HTR-8/SVneo (cell line): ENCODE results near the gene DSCAM.

Experiments used
- DNase-seq: peaks from one replicate; pipeline ENCODE4 v3.0.0; 2011; ENCODE audit warnings: low spot score, mixed read lengths; ENCODE audit not compliant: insufficient read length
- FAIRE-seq: peaks from 2 replicates; lab custom pipeline; 2011; peaks lifted over from hg19 to GRCh38; lab: Jason Lieb, UNC

DSCAM gene

DNA sequence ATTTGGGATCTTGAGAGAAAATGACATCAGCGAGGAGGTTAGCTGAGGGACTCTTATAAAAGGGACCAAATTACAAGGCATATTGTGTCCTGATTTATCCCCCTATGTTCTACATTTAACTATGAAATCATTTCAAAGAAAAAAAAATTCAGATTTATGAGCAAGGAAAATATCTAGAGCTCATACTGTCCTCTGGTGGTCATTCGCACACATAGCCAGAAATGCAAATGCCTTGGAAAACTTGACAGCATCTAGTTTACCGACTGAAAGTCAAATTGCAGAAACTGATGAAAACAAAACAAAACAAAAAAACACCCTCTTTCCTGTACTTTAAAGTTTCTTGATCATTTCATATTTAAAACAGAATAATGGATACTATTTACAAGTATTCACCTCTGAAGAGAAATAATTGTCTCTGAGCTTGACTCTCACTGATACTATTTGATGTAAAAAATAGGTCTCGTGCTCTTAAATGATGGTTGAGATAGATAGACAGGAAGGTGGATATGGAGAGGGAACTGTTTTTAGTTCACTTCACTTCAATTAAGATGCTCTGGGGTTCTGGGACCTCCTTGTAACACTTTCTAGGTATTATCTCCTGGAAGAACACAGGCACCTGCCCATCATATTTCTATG lies 725.9 kb downstream of the DSCAM start:
- FAIRE-seq = no peak
- no peak for DNase-seq

DNA sequence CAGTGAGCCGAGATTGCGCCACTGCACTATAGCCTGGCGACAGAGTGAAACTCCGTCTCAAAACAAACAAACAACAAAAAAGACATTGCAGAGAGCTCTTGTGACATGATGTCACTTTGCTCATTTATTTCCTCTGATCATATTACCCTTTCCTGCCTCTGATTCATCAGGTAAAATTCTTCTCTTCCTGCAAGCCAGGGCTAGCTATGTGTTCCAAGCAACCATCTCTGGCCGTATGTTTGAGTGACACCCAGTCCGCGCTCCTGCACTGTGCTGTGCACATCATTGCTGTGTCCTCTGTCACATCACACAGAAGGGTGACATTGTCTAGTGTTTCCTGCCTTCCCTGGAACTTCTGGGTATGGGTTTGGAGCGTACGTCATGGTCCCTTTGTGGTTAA lies 728.4 kb downstream of the DSCAM start:
- no peak for DNase-seq
- FAIRE-seq = no peak

DNA sequence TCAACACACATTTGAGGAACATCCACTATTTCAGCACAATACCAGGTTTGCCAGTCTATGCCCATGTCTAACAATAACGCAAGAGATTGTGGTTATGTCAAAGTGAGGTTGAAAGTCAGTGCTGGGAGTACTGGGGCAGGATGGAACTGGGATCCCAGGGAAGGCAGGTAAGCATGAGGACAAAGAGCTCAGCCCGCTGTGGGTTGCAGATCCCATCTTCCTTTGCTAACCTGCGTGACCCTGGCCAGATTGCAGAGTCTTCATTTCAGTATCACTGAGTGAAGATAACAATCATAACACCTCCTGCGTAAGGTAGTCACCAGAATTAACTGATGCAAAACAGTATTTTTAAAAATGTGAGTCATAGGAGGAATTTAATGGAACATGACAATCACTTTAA lies 729.7 kb downstream of the DSCAM start:
- no peak for FAIRE-seq

DNA sequence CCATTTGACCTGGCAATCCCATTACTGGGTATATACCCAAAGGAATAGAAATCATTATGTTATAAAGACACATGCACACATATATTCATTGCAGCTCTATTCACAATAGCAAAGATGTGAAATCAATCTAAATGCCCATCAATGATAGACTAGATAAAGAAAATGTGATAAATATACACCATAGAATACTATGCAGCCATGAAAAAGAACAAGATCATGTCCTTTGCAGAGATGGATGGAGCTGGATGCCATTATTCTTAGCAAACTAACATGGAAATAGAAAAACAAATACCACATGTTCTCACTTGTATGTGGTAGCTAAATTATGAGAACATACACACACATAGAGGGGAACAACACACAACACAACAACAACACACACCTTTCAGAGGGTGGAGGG lies 731.2 kb downstream of the DSCAM start:
- FAIRE-seq (no peak), DNase-seq (no peak)

More for the DNA sequence above, 729.7 kb downstream of the DSCAM start:
- DNase-seq = no peak

DNA sequence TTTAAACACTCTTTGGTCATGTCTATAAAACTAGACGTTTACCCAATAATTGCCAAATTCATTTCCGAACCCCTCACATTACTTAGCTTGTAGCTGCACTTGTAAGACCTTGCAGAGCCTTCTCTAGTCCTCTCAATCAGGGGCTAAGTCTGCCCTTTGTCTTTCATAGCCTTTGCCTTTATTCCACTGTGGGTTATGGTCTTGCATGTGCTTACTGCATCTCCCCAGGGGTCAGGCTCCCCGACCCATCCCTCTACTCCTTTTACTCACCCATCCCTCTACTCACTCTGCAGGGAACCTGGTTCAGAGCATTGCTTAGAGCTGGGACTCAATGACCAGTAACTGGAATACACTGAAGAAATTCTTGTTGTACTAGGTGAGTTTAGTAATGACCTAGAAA lies 744.3 kb downstream of the DSCAM start:
- no peak for FAIRE-seq
- no peak for DNase-seq

DNA sequence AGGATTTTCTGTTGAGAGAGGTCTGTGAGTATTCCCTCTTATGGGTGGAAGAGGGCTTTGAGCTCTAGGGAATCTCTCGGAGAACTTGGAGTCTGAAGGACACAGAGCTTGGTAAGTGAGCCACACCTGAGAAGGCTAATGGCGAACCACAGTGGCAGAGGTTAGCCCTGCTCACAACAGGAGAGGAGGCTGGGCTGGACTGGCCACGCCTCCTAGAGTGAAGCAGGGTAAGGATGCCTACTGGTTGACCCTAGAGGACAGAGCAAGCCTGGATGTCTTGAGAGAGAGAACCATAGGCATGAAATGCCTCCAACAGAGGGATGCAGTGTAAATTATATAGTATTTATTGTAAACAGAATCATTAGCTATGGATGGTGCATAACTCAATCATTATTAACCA lies 747.1 kb downstream of the DSCAM start:
- DNase-seq (no peak), FAIRE-seq (no peak)

DNA sequence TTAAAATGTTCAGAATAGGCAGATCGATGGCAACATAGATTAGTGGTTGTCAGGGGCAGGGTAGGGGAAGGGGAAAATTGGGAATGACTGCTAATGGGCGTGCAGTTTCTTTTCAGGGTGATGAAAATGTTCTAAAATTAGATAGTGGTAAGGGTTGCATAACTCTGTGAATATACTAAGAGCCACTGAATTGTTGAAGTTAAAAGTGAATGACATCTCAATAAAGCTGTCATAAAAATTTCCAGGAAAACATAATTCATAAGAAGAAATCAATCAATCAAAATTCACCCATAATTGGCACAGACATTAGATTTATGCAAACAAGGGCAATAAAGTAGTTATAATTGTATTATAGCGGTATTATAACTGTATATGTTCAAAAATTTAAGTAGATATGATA lies 751.5 kb downstream of the DSCAM start:
- no peak for FAIRE-seq
- DNase-seq = no peak

DNA sequence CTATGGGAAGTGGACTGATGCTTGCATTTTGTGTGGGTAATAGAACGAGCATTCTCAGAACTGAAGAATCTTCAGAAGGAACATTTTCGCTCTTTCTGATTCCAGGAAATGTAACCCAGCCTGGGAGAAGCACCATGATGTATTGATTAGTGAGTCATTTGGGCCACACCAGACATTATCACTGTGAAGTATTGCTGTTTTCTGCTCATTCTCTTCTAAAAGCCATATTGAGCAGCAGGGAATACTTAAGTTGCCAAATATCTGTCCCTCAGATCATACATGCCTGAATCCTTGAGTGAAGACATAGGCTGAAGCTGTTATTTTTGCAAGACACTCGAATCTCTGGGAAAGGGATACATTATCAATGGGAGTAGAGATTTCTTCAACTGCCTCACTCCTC lies 766.6 kb downstream of the DSCAM start:
- DNase-seq (no peak), FAIRE-seq (no peak)

DNA sequence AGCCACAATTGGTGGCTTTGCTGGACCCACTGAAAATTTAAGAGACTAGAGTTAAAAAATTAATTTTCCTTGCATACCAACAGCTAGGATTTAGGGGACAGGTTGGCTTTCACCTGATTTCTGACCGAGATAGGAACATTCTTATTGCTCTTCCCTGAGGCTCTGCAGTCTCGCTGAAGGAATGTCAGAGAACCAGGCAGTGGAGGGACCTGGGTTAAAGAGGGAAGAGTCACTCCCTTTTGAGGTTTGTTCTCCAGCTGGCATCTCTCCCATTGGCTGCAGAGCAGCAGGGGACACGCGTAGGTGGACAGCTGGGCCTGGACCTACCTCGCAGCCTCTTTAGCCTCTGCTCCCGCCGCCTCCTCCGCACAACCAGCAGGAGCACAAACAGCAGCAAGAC lies 772.2 kb downstream of the DSCAM start:
- FAIRE-seq (no peak), DNase-seq (no peak)

DNA sequence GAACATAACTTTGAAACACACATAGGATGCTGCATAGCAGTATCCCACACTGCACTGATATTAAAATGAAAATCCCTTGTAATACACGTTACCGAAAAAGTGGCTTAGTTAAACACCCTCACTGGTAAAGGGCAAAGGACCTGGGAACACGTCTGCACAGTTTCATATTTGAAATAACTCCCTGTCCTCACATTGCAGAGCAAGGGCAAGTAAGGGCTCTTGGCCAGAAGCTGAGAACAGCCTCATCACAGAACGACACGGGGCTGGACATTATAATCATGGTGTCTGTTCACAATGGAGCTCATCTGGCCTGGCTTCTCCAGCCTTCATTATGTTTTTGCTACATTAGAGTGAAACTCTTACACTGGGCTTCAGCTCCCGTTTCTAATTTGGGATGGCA lies 772.8 kb downstream of the DSCAM start:
- DNase-seq = no peak
- no peak for FAIRE-seq

DNA sequence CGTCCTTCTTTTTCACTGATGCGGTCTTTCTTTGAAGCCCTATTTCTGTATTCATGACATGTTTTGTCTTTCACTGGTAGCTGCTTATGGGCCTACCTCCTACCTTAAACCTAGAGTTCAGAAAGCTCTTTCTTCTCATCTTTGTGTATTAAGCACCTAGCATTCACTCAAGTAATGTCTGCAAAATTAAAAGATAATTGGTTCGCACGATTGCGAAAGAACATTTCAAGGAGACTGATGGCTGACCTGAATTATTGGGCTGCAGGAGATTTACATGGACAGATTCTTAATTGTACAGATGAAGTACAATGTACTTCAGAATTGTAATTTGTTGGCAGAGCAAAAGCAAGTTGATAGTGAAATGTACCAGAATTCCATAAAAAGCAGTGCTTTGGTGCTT lies 773.3 kb downstream of the DSCAM start:
- FAIRE-seq (no peak), DNase-seq (no peak)

DNA sequence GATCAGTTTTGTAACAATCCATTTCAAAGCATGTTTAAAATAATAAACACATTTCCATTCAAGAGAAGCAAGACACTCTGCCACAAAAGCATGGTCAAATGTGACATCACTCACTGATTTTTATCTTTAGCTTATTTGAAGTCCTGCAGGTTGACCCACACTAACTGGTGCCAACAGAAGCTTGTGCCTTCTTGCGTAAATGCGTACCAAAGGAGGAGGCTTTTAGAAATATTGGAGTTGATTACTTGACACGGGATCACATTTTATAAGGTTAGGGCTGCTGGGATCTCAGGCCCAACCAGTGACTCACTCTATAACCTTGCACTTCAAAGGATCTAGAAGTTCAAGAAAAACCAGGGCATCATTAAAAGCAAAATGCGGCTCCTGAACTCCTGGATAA lies 776.1 kb downstream of the DSCAM start:
- FAIRE-seq = no peak
- no peak for DNase-seq

DNA sequence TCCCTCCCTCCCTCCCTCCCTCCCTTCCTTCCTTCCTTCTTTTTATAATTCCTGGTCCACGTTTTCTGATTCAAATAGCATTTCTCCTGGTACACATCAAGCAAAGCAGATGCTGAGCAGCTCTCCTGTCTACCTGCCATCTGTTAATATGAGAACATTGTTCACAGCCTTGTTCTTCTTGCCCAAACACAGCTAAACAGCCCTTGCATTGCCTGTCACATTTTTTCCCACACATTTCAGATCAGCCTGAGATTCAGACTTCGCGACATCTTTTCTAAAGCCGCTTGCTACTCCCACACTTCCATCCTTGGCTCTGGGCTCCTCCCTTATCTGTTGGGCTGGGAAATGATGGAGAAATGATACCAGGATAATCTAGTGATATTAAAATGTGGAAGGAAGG lies 779.2 kb downstream of the DSCAM start:
- no peak for FAIRE-seq
- DNase-seq = no peak

DNA sequence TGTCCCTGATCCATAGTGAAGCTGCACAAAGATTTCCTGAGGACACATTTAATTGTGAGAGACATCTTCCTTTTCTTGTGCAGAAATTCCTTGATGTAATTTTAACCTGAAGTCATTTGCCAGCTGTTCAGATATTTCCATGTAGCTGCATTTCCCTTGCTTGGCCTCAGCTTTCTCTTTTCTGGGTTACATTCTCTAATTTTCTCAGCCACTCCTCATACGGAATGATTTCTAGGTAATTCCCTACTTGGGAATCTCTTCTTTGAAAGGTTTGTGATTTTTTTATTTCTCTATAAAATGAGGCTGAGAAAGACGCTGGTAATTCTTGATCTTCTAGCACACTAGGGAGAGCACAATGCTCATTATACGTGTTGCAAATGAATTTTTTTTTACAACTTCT lies 780.7 kb downstream of the DSCAM start:
- FAIRE-seq (no peak), DNase-seq (no peak)

DNA sequence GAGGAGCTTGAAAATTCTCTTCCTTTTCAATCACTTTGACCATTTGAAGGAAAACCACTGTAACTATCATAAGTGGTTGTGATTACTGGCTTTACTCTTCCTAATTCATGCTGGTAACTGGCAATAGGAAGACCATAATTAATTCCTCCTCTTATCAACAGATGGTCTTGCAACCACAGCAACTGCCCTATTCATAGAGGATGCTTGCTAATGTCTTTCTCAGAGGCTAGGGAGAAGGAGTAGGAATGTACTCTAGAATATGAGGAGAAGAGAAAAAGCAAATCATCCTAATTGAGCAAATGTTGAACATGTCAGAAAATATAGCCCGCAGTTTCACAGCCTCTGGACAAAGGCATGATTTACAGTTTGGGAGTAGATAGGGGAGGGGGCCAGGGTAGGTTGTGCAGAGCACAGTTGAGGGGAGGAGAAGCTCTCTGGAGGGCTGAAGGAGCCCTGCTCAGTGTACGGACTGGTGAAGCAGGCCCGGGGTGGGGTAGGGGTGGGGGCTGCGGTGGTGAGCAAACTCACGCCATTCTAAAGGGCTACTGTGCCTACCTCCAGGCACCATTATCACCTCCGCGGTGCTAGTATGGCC lies 786.8 kb downstream of the DSCAM start:
- FAIRE-seq (no peak), DNase-seq (no peak)

DNA sequence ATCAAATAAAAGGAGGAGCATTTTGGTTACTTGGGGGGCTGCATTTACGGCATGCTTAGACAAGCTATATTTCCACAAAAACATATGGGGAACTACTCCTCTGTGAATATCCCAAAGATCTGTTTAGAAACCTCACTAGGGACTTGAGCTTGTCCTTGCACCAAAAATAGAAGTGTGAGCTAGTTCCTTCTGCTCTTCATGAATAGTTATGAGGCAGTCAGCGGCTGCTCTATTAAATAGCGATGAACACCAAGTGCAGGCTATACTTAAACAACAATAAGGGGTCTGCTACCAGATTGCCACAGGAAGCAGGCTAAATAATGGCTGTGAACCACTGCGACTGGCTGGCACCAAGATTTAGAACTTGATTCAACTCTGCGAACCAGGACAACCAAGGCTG lies 789.6 kb downstream of the DSCAM start:
- DNase-seq (no peak), FAIRE-seq (no peak)

DNA sequence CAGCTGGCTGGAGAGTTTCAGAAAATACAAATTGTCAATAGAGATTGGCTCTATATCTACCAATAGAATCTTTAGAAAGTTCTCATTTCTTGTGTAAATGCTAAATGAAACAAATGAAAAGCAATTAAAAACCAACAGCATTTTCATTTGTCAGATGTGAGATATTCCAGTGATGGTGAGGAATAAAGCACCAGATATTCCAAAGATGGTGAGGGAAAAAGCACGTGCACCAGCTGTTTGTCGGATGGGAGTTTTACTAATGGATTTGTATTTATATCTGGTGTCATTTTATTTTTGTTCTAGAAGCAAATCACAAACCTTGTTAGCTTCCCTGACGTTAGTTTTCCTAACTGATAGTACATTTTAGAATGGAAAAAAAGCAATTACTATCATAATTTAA lies 790.9 kb downstream of the DSCAM start:
- DNase-seq (no peak), FAIRE-seq (no peak)

DNA sequence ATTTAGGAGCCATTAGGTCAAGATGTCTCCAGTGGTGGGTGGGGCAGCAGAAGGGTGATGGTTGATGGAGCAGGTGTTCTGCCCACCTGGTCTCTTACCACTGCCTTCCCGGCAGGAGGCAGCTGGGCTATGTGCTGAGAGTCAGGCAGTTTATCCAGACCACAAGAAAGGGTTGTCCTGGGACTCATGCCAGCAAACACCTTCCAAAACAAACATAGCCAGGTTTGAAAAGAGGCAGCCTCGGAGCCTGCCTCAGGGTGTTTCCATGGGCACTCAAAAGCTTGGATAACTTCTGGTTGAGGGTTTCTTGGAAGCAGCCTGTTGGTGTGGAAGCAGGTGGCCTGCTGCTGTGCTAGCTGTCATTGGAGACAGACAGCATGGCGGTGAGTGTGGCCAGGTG lies 792.6 kb downstream of the DSCAM start:
- no peak for DNase-seq
- FAIRE-seq = no peak

DNA sequence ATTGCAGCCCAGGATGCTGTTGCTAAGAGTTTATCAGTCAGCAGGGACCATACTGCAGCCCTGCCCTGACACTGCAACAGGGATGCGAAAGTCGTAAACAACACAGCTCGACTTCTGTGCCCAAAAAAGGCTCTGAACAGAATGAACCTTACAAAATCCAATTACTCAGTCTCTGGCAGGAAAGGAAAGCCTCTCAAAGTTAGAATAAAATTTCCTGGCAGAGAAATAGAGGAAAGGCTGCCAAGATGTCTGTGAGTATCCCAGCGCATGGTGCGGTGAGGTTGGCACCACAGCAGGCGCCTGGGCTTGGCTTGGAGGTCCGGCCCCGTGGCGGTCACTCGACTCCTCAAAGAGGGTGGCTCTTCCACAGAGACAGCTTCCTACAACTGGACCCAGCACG lies 794.0 kb downstream of the DSCAM start:
- FAIRE-seq (no peak), DNase-seq (no peak)

DNA sequence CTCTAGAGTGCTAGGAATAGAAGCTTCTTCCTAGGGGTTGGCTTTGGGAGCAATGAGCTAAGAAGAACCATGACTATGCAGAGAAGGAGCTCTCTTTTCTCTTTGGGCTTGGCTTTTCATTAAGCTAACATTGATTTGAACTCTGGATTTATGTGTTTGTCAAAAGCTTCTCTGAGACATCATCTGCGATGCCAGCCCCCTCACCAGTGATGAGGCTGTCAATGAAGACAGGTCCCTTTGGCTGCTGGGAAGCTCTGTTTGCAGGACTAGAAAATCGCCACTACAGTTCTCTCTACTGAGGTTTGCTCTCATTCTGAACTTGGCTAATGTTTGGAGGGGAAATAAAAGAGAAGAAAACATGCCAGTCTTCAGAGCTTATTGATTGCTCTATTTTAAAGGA lies 794.7 kb downstream of the DSCAM start:
- DNase-seq = no peak
- FAIRE-seq = no peak

DNA sequence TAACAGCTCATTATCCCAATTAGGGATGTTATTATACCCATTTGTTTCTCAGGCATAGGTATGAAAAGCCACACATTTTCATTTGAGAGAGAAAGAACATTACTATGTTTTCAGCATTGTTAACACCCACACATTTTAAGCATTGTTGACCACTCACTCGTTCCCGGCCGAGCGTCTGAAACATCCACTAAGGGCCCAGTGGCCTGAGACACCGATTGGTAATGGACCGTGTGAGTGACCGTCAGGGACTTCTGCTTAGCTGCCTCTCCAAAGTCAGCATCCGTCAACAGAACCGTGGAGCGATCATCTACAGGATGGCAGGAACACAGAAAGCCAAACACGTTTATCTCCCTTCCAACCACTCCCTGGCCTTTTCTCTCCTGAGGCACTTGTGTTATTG lies 795.2 kb downstream of the DSCAM start:
- FAIRE-seq = no peak
- no peak for DNase-seq

DNA sequence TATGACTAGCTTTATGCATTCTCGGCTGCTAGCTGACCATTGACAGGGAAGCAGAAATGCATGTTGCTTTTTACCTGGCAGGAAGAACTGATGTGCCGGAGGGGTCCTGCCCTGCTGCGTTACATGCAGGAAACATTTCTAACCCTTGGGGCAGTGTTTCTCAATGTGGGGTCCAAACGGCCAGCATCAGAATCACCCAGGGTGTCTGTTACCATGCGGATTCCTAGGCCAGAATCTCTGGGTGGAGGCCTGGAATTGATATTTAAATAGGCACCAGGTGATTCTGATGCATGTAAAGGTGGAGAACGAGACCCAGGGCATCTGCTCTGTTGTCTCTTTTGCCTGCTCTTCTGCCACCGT lies 797.0 kb downstream of the DSCAM start:
- DNase-seq (no peak), FAIRE-seq (no peak)
